GM23248 (cell line): ENCODE results near the gene FLG. TPM values are rescaled to one million over a fixed set of nuclear protein-coding genes. Genes with fewer than 3 reads are reported as not detected.
"Not testable (repeated sequence)": the region's sequence is repeated elsewhere in the genome, so short reads cannot be mapped to it uniquely, and the experiment has no call there.

Experiments
- DNase-seq: peaks from one replicate; pipeline ENCODE4 v3.0.0-alpha.2; 2015
- H2AFZ ChIP-seq: fragments of 200-600 bp; sonication (generic); 2 replicates; pipeline ENCODE4 v1.6.1; 2016; ENCODE audit warnings: antibody characterized with exemption
- H3F3A ChIP-seq: fragments of 200-600 bp; sonication (generic); 2 replicates; pipeline ENCODE4 v1.6.1; 2016; ENCODE audit warnings: mild to moderate bottlenecking, antibody characterized with exemption, mixed run types; ENCODE audit not compliant: insufficient read depth
- H3K27ac ChIP-seq: fragments of 200-600 bp; sonication (generic); 2 replicates; pipeline ENCODE4 v1.5.1; 2016; ENCODE audit warnings: mild to moderate bottlenecking
- H3K27me3 ChIP-seq: fragments of 200-600 bp; sonication (generic); replicated peaks from 2 replicates; pipeline ENCODE4 v1.6.1; 2016; ENCODE audit warnings: mild to moderate bottlenecking; ENCODE audit not compliant: insufficient read depth
- H3K36me3 ChIP-seq: fragments of 200-600 bp; sonication (generic); 2 replicates; pipeline ENCODE4 v1.6.1; 2016; ENCODE audit warnings: low read depth, mild to moderate bottlenecking
- H3K4me1 ChIP-seq: fragments of 200-600 bp; sonication (generic); 2 replicates; pipeline ENCODE4 v1.6.1; 2016; ENCODE audit warnings: mild to moderate bottlenecking; ENCODE audit not compliant: insufficient read depth
- H3K4me2 ChIP-seq: fragments of 200-600 bp; sonication (generic); one replicate; pipeline ENCODE4 v1.6.1; 2016; ENCODE audit warnings: mild to moderate bottlenecking; ENCODE audit not compliant: unreplicated experiment
- H3K4me3 ChIP-seq: fragments of 200-600 bp; sonication (generic); 2 replicates; pipeline ENCODE4 v1.5.1; 2016; ENCODE audit warnings: mild to moderate bottlenecking
- H3K79me2 ChIP-seq: fragments of 200-600 bp; sonication (generic); 2 replicates; pipeline ENCODE4 v1.6.1; 2016; ENCODE audit warnings: mild to moderate bottlenecking; ENCODE audit not compliant: insufficient read depth
- H3K9ac ChIP-seq: fragments of 200-600 bp; sonication (generic); 2 replicates; pipeline ENCODE4 v1.6.1; 2016; ENCODE audit warnings: mild to moderate bottlenecking
- H3K9me2 ChIP-seq: fragments of 200-600 bp; sonication (generic); 2 replicates; pipeline ENCODE4 v1.6.1; 2016; ENCODE audit warnings: mixed run types, mild to moderate bottlenecking, moderate library complexity; ENCODE audit not compliant: insufficient read depth
- H3K9me3 ChIP-seq: fragments of 200-600 bp; sonication (generic); one replicate; pipeline ENCODE4 v1.6.1; 2017; ENCODE audit warnings: low read depth
- H4K20me1 ChIP-seq: fragments of 200-600 bp; sonication (generic); 2 replicates; pipeline ENCODE4 v1.6.0; 2016; ENCODE audit not compliant: insufficient read depth
- EZH2 ChIP-seq: fragments of 200-600 bp; sonication (generic); IDR thresholded peaks from 2 replicates; pipeline ENCODE4 v1.6.1; 2018; ENCODE audit warnings: antibody characterized with exemption, mild to moderate bottlenecking; ENCODE audit not compliant: insufficient read depth, poor library complexity, severe bottlenecking
- EZH2phosphoT487 ChIP-seq: fragments of 200-600 bp; sonication (generic); IDR thresholded peaks from 2 replicates; pipeline ENCODE4 v1.6.1; 2018; ENCODE audit warnings: antibody characterized with exemption, moderate library complexity, mild to moderate bottlenecking, low read depth; ENCODE audit not compliant: insufficient read depth
- WGBS, 2 experiments: methylation state at CpG; one replicate each; pipeline ENCODE4 v1.1.6; 2015 to 2017; ENCODE audit warnings: low lambda C conversion rate in 2 of 2, low coverage in 1 of 2; ENCODE audit errors: missing lambda C conversion rate in 2 of 2; 5-methylcytosine and 5-hydroxymethylcytosine counted together
- in situ Hi-C: fragments of 300-500 bp; cut with MboI; formaldehyde crosslinking; loops from 2 replicates; pipeline ENCODE4 v1.15.0; 2020
- polyA plus RNA-seq: library from polyadenylated mRNA; unstranded; fragments of >200 nt; fragmentation: Nextera tagmentation; extraction: Ambion mirVana; gene quantifications from 2 replicates; pipeline ENCODE4 v1.2.1, GENCODE V29; 2016
- total RNA-seq: library from RNA; depleted of rRNA; stranded (reverse); fragments of >200 nt; shearing (Covaris generic); gene quantifications from 2 replicates; pipeline ENCODE4 v1.2.3, GENCODE V29; 2014

The FLG gene
- total and polyA plus RNA-seq, 2 experiments from 2014 or later = 1.7 to 3.0 TPM

GRCh38 chr1:152313319-152313801, 11.7 kb downstream of the FLG start:
- Histone ChIP-seq H3K79me2 (no peaks in the 10 kb centered on the region), H3K9me2 (0 out of 2 replicates have a peak, but pooled peaks cover 3% of the 10 kb centered on the region), H3K9ac (no peak overlapping the region), H3K36me3 (no peaks in the 10 kb centered on the region), H3K4me1 (no peaks in the 10 kb centered on the region), H3K4me2 (no peak overlapping the region), H3K27ac (no peak overlapping the region), H2AFZ (no peak overlapping the region), H4K20me1 (no peaks in the 10 kb centered on the region), H3F3A (no peaks in the 10 kb centered on the region), H3K4me3 (no peak overlapping the region), H3K27me3 (no peaks in the 10 kb centered on the region), H3K9me3 (no peaks in the 10 kb centered on the region)
- TF ChIP-seq EZH2phosphoT487 = no peak
- TF ChIP-seq EZH2 = no peak
- 91 to 95% methylated on average over 20 to 21 of the region's 21 CpGs for WGBS, 2 experiments
- no peak for DNase-seq
- in situ Hi-C loops = no loop called here

GRCh38 chr1:152312169-152312568, 12.9 kb downstream of the FLG start:
- H3K4me2 ChIP-seq, H3K27me3 ChIP-seq, H3K4me3 ChIP-seq, H3K36me3 ChIP-seq, H3K9ac ChIP-seq, H3K9me2 ChIP-seq, DNase-seq, H3F3A ChIP-seq, H3K9me3 ChIP-seq, in situ Hi-C loops, H3K27ac ChIP-seq, H3K79me2 ChIP-seq, H4K20me1 ChIP-seq, H3K4me1 ChIP-seq, H2AFZ ChIP-seq: not testable (repeated sequence)
- WGBS, 2 experiments = 88 to 90% methylated on average over 12 to 13 of the region's 13 CpGs

GRCh38 chr1:152309955-152310354, 15.1 kb downstream of the FLG start:
- H3F3A ChIP-seq = no peaks in the 10 kb centered on the region
- H3K9me3 ChIP-seq = no peaks in the 10 kb centered on the region
- in situ Hi-C loops = no loop called here
- H3K79me2 ChIP-seq = no peaks in the 10 kb centered on the region
- H4K20me1 ChIP-seq = no peaks in the 10 kb centered on the region
- TF ChIP-seq EZH2phosphoT487 (no peak), EZH2 (no peak)
- no peaks in the 10 kb centered on the region for H3K4me1 ChIP-seq
- WGBS, 2 experiments = 90 to 94% methylated on average over 9 of the region's 9 CpGs
- H3K27me3 ChIP-seq = no peaks in the 10 kb centered on the region
- H3K27ac ChIP-seq = no peak overlapping the region
- no peak overlapping the region for H3K4me2 ChIP-seq
- H3K9ac ChIP-seq = no peak overlapping the region
- H3K36me3 ChIP-seq = no peaks in the 10 kb centered on the region
- H2AFZ ChIP-seq = no peak overlapping the region
- H3K4me3 ChIP-seq = no peak overlapping the region
- 0 out of 2 replicates have a peak, but pooled peaks cover 3% of the 10 kb centered on the region for H3K9me2 ChIP-seq
- no peak for DNase-seq

- H3K4me2 ChIP-seq, H3K9ac ChIP-seq, H2AFZ ChIP-seq, H3K27me3 ChIP-seq, H3K9me2 ChIP-seq, H3F3A ChIP-seq, in situ Hi-C loops, DNase-seq, H3K27ac ChIP-seq, H3K4me1 ChIP-seq, H4K20me1 ChIP-seq, H3K36me3 ChIP-seq, H3K4me3 ChIP-seq, H3K9me3 ChIP-seq, H3K79me2 ChIP-seq: not testable (repeated sequence)
- 77 to 83% methylated on average over 17 of the region's 17 CpGs for WGBS, 2 experiments
Observed at GRCh38 chr1:152309320-152309901, 15.6 kb downstream of the FLG start.

- H3K27me3 ChIP-seq, in situ Hi-C loops, H3K36me3 ChIP-seq, H3K9me2 ChIP-seq, H3K4me3 ChIP-seq, H3K9ac ChIP-seq, H3K27ac ChIP-seq, H3F3A ChIP-seq, H3K79me2 ChIP-seq, H3K4me1 ChIP-seq, H3K9me3 ChIP-seq, H3K4me2 ChIP-seq, H4K20me1 ChIP-seq, DNase-seq, H2AFZ ChIP-seq: not testable (repeated sequence)
- WGBS, 2 experiments = 68 to 77% methylated on average over 7 of the region's 7 CpGs
Observed at GRCh38 chr1:152308758-152309157, 16.3 kb downstream of the FLG start.

GRCh38 chr1:152307970-152308369, 17.1 kb downstream of the FLG start:
- not testable (repeated sequence) for H3K4me2 ChIP-seq, H3K79me2 ChIP-seq

GRCh38 chr1:152306123-152306522, 18.9 kb downstream of the FLG start:
- H3K4me2 ChIP-seq, H3K27ac ChIP-seq, H3F3A ChIP-seq, H3K36me3 ChIP-seq, H3K79me2 ChIP-seq, in situ Hi-C loops, H3K9me2 ChIP-seq, H3K27me3 ChIP-seq, H2AFZ ChIP-seq, H3K9ac ChIP-seq, H4K20me1 ChIP-seq, DNase-seq, H3K4me1 ChIP-seq, H3K4me3 ChIP-seq, H3K9me3 ChIP-seq: not testable (repeated sequence)
- 86 to 92% methylated on average over 10 of the region's 10 CpGs for WGBS, 2 experiments

More at GRCh38 chr1:152307970-152308369, 17.1 kb downstream of the FLG start:
- H4K20me1 ChIP-seq, H3K4me1 ChIP-seq, DNase-seq, H3K27me3 ChIP-seq, H3K9ac ChIP-seq, H3F3A ChIP-seq, H2AFZ ChIP-seq, H3K4me3 ChIP-seq, H3K36me3 ChIP-seq, H3K27ac ChIP-seq, H3K9me2 ChIP-seq, H3K9me3 ChIP-seq, in situ Hi-C loops: not testable (repeated sequence)
- WGBS, 2 experiments = 82% methylated on average over 8 of the region's 8 CpGs
